HL-60/S4 treated with retinoic acid at 250 ng/mL for 4 days and 3 days (cell line): ENCODE results near the gene DUS1L.

ENCODE experiments used
- in situ Hi-C: fragments of 300-500 bp; cut with MboI; formaldehyde crosslinking; loops from 2 replicates; pipeline ENCODE4 v1.7.0; 2022; ENCODE audit warnings: low sequenced_read_pairs

DUS1L gene

GRCh38 chr17:82077617-82078358, 12.2 kb upstream of the DUS1L start:
- in situ Hi-C loops, result no loop called here

GRCh38 chr17:82076785-82077591, 11.4 kb upstream of the DUS1L start:
- in situ Hi-C loops, result no loop called here

- in situ Hi-C loops, result no loop called here
Observed at GRCh38 chr17:82076018-82076784, 10.6 kb upstream of the DUS1L start.

- in situ Hi-C loops, result no loop called here
Observed at GRCh38 chr17:82073446-82073845, 7.8 kb upstream of the DUS1L start.

- in situ Hi-C loops, result no loop called here
Observed at GRCh38 chr17:82072827-82073226, 7.2 kb upstream of the DUS1L start.

- in situ Hi-C loops, result no loop called here
Observed at GRCh38 chr17:82070611-82071010, 5.0 kb upstream of the DUS1L start.

- in situ Hi-C loops, result no loop called here
Observed at GRCh38 chr17:82065193-82065637, 389 bp downstream of the DUS1L start.

- in situ Hi-C loops, result no loop called here
Observed at GRCh38 chr17:82064433-82065192, 991 bp downstream of the DUS1L start.

GRCh38 chr17:82063424-82064415, 1.9 kb downstream of the DUS1L start:
- in situ Hi-C loops, result no loop called here

GRCh38 chr17:82062984-82063368, 2.6 kb downstream of the DUS1L start:
- in situ Hi-C loops, result no loop called here

GRCh38 chr17:82062076-82062983, 3.3 kb downstream of the DUS1L start:
- in situ Hi-C loops, result no loop called here

- in situ Hi-C loops, result no loop called here
Observed at GRCh38 chr17:82061047-82061925, 4.3 kb downstream of the DUS1L start.

- in situ Hi-C loops, result no loop called here
Observed at GRCh38 chr17:82060614-82061013, 5.0 kb downstream of the DUS1L start.

GRCh38 chr17:82060001-82060380, 5.6 kb downstream of the DUS1L start:
- in situ Hi-C loops, result no loop called here

GRCh38 chr17:82059272-82060000, 6.2 kb downstream of the DUS1L start:
- in situ Hi-C loops, result no loop called here

GRCh38 chr17:82058855-82059249, 6.8 kb downstream of the DUS1L start:
- in situ Hi-C loops, result no loop called here
